ENCODE results near the gene PHF12. TPM values are rescaled to one million over a fixed set of nuclear protein-coding genes. Genes with fewer than 3 reads are reported as not detected.

The PHF12 gene
- total and polyA plus RNA-seq, 2 of the 4 experiments (the other 2 are of a cell fraction), result 24.4 to 25.6 TPM

GRCh38 chr17:28938552-28938951 lies 12.8 kb downstream of the PHF12 start:
- POLR2A ChIA-PET (ENCODE audit: unreplicated experiment), result no interaction called here
- no peak overlapping the region for H3K9ac ChIP-seq (ENCODE audit: low read depth, low read length)
- no peak overlapping the region for H2AFZ ChIP-seq (replicated peaks; ENCODE audit: low read length, poor library complexity)
- H3K4ac ChIP-seq (ENCODE audit: low read depth, low read length), result no peak overlapping the region
- H3K56ac ChIP-seq (ENCODE audit: extremely low read depth, insufficient read depth, low read length), result no peak overlapping the region
- peaks cover 96% of the 10 kb centered on the region for H4K20me1 ChIP-seq (ENCODE audit: insufficient read depth, low read length)
- peaks cover 33 to 90% of the 10 kb centered on the region in 2 experiments for H3K79me1 ChIP-seq (ENCODE audit: low read depth in 1 of 2, low read length in 2 of 2)
- ATAC-seq (ENCODE audit: low read depth) (no peak; the same call in 1 of the 2 replicates), DNase-seq (no peak)
- no peak overlapping the region for H3K18ac ChIP-seq (ENCODE audit: low read depth, low read length)
- no TSS peak for BruUV-seq (replicated peaks)
- no peak overlapping the region for H2BK20ac ChIP-seq (ENCODE audit: low read depth, low read length)
- in situ Hi-C loops (cut with MboI; ENCODE audit: low sequenced_read_pairs), result no loop called here
- dilution Hi-C loops (cut with HindIII; ENCODE audit: low sequenced_read_pairs, unreplicated experiment), result no loop called here
- no peak overlapping the region for H4K8ac ChIP-seq (ENCODE audit: low read depth in 2 of 2, low read length in 2 of 2)
- no peaks in the 10 kb centered on the region for H3K9me3 ChIP-seq (ENCODE audit: control insufficient read depth, insufficient read depth, low read length)
- H2AK5ac ChIP-seq (ENCODE audit: low read depth, low read length), result no peak overlapping the region
- H3K4me1 ChIP-seq (ENCODE audit: control insufficient read depth, insufficient read depth, low read length), result peaks cover 18% of the 10 kb centered on the region
- no peak overlapping the region for H2BK15ac ChIP-seq (ENCODE audit: low read depth, low read length)
- H3K36me3 ChIP-seq (ENCODE audit: control insufficient read depth, insufficient read depth, low read length), result peaks cover 13% of the 10 kb centered on the region
- peaks cover 45% of the 10 kb centered on the region for H3K9me1 ChIP-seq (ENCODE audit: insufficient read depth, low read length)
- intact Hi-C loops (cut with micrococcal nuclease), result no loop called here
- no peak overlapping the region for H2BK120ac ChIP-seq (ENCODE audit: low read depth, low read length)
- peak overlapping the region; percentile 56; the same call in 1 of the 2 replicates for H3K23ac ChIP-seq (ENCODE audit: low read depth, low read length)
- no peak overlapping the region for H2BK5ac ChIP-seq (ENCODE audit: low read depth, low read length, poor library complexity, severe bottlenecking)
- no peak overlapping the region for H4K5ac ChIP-seq (ENCODE audit: low read depth, low read length)
- no peak overlapping the region for H2AK9ac ChIP-seq (replicated peaks; ENCODE audit: low read depth, low read length, poor library complexity)
- H3K27ac ChIP-seq (ENCODE audit: insufficient read depth, low read length), result no peak overlapping the region
- H3K14ac ChIP-seq (replicated peaks; ENCODE audit: low read depth, low read length), result no peak overlapping the region
- TF ChIP-seq MAFK (IDR thresholded peaks at IDR 0.05; ENCODE audit: low read depth, low read length) (no peak), RAD21 (IDR thresholded peaks at IDR 0.05; ENCODE audit: low read length) (no peak), POLR2A (IDR thresholded peaks at IDR 0.05; ENCODE audit: low read depth, low read length) (no peak), BHLHE40 (IDR thresholded peaks at IDR 0.05; ENCODE audit: low read depth, low read length) (no peak), NFE2L2 (IDR thresholded peaks at IDR 0.05; ENCODE audit: low read depth, low read length) (no peak), USF2 (IDR thresholded peaks at IDR 0.05; ENCODE audit: low read depth, low read length) (no peak), RCOR1 (IDR thresholded peaks at IDR 0.05; ENCODE audit: insufficient replicate concordance, low read length) (no peak), FOS (IDR thresholded peaks at IDR 0.05; ENCODE audit: low read depth, low read length) (no peak), CHD1 (IDR thresholded peaks at IDR 0.05; ENCODE audit: low read depth, low read length) (no peak), RFX5 (IDR thresholded peaks at IDR 0.05; ENCODE audit: low read depth, low read length) (no peak), MXI1 (IDR thresholded peaks at IDR 0.05; ENCODE audit: borderline replicate concordance, low read depth, low read length) (no peak)
- CTCF ChIA-PET, result interaction anchor here (0.6 kb wide), 1 partner anchor 9 kb away, joined by 9 read pairs; no protein-coding TSS in a partner anchor
- no peak overlapping the region for H4K91ac ChIP-seq (ENCODE audit: insufficient read depth, low read depth, low read length)
- H3K27me3 ChIP-seq (ENCODE audit: control insufficient read depth, insufficient read depth, low read length), result no peaks in the 10 kb centered on the region
- H3K4me3 ChIP-seq (ENCODE audit: insufficient read depth, low read depth, low read length), result no peak overlapping the region
- no peak overlapping the region for H3K4me2 ChIP-seq (ENCODE audit: low read depth, low read length)
